Fibroblast of the conjunctiva (primary cell): Measurements from ENCODE around the gene ELMO1.
A peak's percentile ranks its signal among the peaks of the same experiment; 100 is the strongest.

ENCODE experiments used
- DNase-seq: peaks from one replicate; pipeline ENCODE4 v3.0.0-alpha.2; 2010; ENCODE audit warnings: low read depth

ELMO1 gene

DNA sequence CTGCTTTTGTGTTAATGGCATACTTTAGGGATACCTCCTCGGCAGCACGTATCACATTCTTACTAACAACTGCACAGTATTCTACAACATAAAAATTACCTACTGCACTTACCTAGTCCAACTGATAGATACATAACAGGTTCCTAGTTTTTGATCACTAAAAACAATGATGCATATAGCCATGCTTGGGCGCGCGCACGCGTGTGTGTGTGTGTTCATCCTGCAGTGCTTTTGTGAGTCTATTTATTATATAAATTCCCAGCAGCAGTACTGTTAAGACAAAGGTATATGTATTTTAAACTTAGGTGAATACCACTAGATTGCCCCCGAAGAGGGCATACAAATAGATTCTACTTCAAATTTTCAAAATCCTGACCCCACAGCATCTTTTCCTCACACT, 181.4 kb downstream of the ELMO1 start:
- no peak for DNase-seq

DNA sequence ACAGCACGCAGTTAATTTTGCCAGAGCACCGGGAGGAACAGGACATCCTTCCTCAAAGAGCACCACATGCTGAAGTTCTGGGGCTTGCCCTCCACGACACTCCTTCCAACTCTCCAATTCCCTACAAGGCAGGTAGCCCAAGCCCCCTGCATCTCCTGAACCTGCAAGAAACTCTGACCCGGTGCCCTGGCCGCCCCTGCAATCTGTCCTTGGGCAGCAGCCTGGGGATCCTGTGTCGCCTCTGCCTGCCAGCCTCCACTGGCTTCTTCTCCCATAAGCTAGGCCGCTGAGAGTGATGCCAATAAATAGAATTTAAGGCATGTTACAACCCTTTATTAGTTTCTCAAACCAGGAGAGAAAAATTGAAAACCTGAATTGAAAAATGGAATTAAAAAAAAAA, 182.8 kb downstream of the ELMO1 start:
- no peak for DNase-seq

DNA sequence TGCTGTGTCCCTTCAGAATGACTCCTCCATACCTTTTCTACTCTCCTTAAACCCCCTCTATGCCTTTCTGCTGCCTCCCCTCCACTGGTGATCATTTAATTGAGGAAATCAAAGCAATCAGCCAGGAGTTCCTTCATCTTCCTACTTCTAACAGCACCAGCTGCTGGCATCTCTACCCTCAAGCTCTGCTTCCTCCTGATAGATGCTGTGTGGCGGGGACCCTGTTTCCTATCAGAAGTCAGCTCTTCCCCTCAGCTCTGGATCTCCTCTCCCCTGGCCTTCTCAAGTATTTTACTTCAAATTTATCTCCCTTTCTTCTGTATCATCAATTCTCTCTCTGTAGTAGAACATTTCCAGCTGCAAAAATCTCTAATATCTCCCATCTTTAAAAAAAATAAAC, 183.7 kb downstream of the ELMO1 start:
- no peak for DNase-seq

- no peak for DNase-seq
Measured at GRCh38 chr7:37262181-37262580, 186.5 kb downstream of the ELMO1 start.

DNA sequence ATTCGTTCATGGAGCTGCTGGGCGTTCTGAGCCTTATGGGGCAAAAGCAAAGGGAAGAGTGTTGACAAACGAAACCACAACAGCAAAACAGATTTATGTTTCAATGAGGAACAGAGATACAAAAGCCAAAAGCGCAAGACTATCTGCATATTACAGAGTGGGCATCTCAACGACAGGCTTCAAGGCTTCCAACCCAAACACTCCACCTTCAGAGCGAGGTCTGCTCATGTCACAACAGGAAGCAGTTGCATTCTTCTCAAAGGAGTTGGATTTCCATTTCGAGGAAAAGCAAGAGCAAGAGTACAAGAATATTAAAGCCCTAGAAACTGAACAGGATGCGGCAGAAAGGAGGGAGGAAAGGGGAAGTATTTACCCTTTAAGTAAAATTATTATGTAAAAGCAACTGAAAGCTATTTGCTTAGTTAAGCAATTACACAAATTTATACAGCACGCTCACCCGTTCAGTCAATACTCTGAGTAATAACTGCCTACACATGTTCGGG, 189.3 kb downstream of the ELMO1 start:
- DNase-seq, result no peak

- DNase-seq, result no peak
Measured at GRCh38 chr7:37256631-37257030, 192.0 kb downstream of the ELMO1 start.

DNA sequence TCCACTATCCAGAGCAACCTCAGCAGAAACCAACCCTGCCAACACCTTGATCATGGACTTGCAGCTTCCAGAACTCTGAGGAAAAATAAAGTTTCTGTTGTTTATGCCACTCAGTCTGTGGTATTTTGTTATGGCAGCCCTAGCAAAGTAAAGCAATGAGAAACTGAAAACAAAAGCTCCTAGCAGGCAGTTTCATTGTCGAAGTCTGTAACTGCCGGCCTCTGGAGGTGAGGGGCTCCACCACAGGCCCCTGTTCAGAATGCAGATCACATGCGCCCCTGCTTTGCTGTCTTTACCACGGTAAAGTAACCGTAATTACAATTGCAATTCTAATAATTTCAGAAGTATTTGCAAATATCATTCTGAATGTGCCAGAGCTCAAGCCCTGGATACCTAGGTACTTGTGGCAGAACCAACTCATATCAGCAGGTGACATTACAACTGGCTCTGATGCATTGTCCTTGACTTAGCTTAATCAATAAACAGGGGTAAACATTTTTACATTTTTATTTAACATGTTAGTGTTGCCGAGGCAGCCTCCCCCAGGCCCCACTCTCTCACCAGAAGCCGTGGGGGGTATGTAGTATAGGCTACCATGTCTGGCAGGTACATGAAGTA, 193.2 kb downstream of the ELMO1 start:
- no peak for DNase-seq

GRCh38 chr7:37251222-37251621, 197.4 kb downstream of the ELMO1 start:
- DNase-seq, result no peak

GRCh38 chr7:37249240-37249639, 199.4 kb downstream of the ELMO1 start:
- DNase-seq, result no peak

- DNase-seq, result no peak
Measured at GRCh38 chr7:37248396-37248861, 200.2 kb downstream of the ELMO1 start.

DNA sequence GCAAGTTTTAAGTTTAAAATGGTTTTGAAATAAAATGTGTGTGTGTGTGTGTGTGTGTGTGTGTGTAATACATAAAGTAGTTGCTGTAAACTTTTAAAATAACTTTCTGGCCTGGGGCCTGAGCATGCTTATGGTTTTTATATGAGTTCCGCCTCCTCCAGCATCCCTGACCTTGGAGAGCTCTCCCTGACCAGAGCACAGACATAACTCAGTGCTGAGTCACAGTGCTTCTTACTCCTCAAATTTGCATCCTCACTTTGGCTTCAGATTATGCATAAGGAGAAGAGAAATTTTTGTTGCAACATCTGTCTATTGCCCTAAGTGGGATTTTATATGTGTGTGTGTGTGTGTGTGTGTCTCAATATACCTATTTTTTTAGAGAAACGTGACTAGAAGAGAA, 200.8 kb downstream of the ELMO1 start:
- peak; percentile 47 for DNase-seq

DNA sequence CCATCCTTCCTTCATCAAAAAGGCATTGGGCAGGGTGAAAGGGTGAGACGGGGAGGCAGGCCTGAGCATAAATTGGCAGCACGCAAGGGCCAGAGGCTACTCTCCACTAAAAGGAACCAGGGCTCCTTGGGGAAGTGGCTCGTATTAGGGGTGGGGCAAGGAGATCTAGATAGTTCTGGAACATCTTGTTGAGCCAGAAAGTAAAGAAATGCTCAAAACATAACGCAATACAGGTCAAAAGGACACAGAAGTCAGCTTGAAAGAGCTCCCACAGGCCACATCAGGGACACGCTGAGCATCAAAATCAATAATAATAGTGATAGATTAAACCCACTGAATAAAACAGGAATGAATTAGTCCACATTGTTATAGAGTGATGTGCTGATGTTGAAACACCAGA, 203.1 kb downstream of the ELMO1 start:
- no peak for DNase-seq

- DNase-seq, result no peak
Measured at GRCh38 chr7:37236906-37237305, 211.8 kb downstream of the ELMO1 start.

- DNase-seq, result no peak
Measured at GRCh38 chr7:37235813-37236212, 212.9 kb downstream of the ELMO1 start.

GRCh38 chr7:37234928-37235327, 213.7 kb downstream of the ELMO1 start:
- no peak for DNase-seq

- DNase-seq, result no peak
Measured at GRCh38 chr7:37234334-37234733, 214.3 kb downstream of the ELMO1 start.

- no peak for DNase-seq
Measured at GRCh38 chr7:37231613-37232012, 217.1 kb downstream of the ELMO1 start.

- DNase-seq, result no peak
Measured at GRCh38 chr7:37230221-37230620, 218.4 kb downstream of the ELMO1 start.

DNA sequence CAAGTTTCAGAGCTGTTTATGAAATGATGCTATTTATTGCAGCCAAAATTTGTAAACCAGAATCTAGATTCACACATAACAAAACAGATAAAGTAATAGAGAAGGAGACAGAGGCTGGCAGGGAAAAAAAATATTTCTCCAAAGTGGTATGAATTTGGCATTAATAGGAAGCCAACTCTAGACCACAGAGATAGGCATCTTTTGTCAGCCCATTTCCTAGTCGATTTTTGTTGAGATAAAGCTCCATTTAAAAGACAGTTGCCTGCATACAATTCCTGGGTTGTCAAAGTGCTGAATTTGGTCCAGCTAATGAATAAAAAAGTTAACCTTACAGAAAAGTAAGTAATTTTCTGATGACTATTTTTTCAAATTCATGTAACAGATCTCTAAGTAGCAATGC, 219.3 kb downstream of the ELMO1 start:
- no peak for DNase-seq

DNA sequence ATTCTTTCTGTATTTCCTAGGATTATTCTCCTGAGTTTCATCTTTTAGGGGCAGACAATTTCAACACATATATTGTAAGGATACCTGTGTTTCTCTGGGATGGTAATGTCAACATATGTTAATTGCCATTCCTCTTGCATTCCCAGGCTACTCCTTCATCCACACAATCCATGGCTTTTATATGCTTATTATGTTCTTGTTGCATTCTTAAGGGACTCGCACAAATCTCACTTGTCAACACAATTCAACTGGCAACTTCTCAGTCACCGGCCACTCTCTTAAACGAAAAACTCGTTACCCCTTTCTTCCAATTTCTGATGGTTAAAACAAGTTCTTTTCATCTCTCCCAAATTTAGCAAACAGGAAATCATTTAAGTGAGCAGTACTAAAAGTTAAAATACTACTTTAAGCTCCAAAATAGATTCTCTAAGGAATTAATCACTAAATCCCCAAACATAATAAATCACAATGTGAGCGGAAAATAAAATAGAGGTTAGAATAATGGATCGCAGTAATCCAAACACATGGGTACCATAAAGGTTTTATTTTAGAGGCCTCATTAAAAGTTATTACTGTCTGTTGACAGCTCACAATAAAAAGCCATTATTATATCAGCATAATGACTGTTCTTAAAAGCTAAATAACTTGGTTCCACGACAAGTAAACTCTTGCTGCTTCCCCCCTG, 223.2 kb downstream of the ELMO1 start:
- no peak for DNase-seq

DNA sequence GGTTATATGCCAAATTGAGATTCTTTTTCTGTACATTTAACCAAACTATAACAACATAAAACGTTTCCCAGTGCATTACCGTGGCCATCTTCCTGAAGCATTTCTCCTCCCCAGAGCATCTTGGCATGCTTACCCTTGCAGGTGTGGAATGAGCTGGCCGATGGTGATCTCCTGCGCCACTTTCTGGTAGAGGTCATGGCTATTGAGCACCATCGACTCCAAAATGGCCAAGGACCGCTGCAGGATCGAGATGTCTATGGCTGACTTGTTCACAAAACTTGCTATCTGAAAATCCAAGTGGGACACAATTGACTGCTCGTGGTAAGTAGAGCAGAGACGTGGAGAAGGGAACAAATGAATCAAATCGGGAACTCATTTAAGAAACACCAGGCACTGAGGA, 223.9 kb downstream of the ELMO1 start:
- DNase-seq, result no peak

DNA sequence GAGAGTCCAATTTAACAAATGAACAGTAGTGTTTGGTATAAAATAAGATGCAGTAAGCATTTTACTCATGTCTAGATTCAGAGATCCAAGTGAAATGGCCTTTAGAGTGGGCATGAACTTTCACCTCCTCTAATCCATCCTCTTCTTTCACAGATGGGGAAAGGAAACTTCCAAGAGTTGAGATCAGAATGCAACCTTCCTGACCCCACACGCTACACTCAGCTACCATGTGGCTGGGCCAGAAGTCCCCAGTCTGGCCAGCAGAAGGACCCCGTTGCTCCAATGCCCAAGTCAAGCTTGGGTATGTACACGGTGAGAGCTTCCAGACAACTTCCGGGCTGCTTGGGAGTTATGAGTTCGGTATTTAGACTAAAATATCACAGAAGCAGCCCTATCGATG, 228.0 kb downstream of the ELMO1 start:
- no peak for DNase-seq

DNA sequence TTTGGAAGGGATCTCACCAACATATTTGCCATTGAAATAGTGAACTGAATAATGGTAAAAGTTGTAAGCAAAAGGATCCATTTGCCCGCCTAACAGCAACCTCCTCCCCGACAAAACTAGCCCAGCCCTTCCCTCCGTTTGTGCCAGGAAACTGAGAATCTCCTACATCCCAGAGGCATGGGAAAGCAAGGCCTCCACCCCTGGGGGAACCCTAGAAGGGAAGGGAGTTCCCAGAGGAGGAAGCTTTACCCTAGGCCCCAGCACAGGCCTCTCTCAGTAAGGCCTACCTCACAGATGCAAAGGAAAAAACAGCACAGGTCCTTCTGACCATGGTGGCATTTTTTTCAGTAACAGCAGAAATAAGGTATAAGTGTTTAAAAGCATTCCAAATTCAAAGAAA, 229.7 kb downstream of the ELMO1 start:
- no peak for DNase-seq

DNA sequence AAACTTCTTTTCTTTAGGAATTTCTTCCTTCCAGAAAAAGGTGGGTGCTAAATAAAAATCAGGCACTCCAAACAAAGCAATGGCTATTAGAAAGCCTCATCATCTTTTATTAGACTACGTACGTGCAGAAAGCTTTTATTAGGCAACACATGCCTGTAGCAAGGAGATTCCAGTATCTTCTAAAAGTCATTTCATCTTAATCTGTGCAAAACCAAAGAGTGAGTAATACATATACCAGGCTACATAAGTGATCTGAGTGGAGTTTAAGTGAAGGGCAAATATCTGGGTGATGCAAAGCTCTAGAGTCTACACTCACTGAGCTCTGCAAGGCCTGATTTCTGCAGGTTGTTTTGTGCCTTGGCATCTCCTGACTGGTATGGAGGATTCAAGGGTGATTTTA, 231.7 kb downstream of the ELMO1 start:
- no peak for DNase-seq
